ENCODE results near the gene DLGAP1. TPM values are rescaled to one million over a fixed set of nuclear protein-coding genes. Genes with fewer than 3 reads are reported as not detected.
A peak's percentile ranks its signal among the peaks of the same experiment; 100 is the strongest.

DLGAP1 gene
- total and polyA plus RNA-seq, 10 of the 15 experiments (the other 5 are each of a cell fraction or from before 2014, with no cell fraction given), result 0.23 to 27.6 (median 1.9) TPM

DNA sequence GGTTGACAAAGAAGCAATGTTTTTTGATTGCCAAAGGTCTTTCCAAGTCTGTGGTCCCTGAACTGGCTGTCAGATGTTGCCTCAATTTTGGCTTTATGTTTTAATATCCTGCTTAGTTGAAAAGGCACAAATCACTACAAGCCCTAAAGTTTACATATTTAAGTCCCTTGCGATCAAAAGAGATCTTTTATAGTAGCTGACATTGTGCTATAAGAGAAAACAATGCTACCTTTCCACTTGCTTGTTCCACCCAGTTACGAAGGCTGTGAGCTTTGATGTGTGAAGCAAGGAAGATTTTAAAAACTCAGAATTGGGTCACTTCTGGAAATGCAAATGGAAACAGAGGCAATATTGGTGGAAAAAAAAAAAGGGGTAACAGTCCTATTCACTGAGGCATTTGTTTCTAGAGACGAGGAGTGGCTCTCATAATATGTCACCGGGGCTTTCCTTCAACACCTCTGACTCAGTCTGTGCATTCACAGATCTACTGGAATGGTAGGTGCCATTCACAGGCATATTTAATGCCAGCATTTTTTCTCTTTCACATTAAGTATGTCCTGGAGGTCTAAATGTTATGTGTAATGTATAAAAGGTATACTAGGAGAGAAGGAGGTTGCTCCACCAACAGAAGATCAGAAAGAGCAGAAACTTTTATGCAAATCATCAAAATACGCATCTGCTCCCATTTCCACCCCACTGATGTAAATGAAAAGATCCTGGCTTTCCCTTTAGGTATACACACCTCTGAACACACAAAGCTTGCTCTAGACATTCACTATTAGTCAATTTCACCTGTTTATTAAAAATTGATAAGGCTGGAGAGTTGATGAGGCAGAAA lies 913.3 kb downstream of the DLGAP1 start (continued):
- TF ChIP-seq ZNF207 (IDR thresholded peaks at IDR 0.05; ENCODE audit: borderline replicate concordance) (no peak), SREBF2 (IDR thresholded peaks at IDR 0.05; ENCODE audit: low read length) (no peak), RB1 (IDR thresholded peaks at IDR 0.05; ENCODE audit: borderline replicate concordance) (no peak), STAT1 (conservative IDR thresholded peaks at IDR 0.05) (no peak), MYB (IDR thresholded peaks at IDR 0.05; ENCODE audit: borderline replicate concordance, low read depth, low read length) (no peak), NBN (IDR thresholded peaks at IDR 0.05) (no peak), KAT2A (conservative IDR thresholded peaks at IDR 0.05; ENCODE audit: control insufficient read depth, low read depth, low read length) (no peak), MTA3 (IDR thresholded peaks at IDR 0.05; ENCODE audit: borderline replicate concordance, low read length) (no peak), NR2F1 (conservative IDR thresholded peaks at IDR 0.05) (no peak), DPF2 (IDR thresholded peaks at IDR 0.05) (peak; percentile 62; the same call in 1 of the 2 replicates), ZNF384 (IDR thresholded peaks at IDR 0.05; ENCODE audit: borderline replicate concordance, low read depth, low read length) (peak; percentile 75), RFX5 (IDR thresholded peaks at IDR 0.05; ENCODE audit: low read depth, low read length) (no peak), HDGF (IDR thresholded peaks at IDR 0.05) (no peak), MXI1 (IDR thresholded peaks at IDR 0.05; ENCODE audit: low read depth, low read length) (no peak), CEBPB (IDR thresholded peaks at IDR 0.05; ENCODE audit: borderline replicate concordance in 1 of 2, low read depth in 2 of 2, low read length in 2 of 2) (no peak), POLR2AphosphoS5 (IDR thresholded peaks at IDR 0.05; ENCODE audit: low read length) (no peak), EZH2 (IDR thresholded peaks at IDR 0.05; ENCODE audit: borderline replicate concordance, control insufficient read depth, low read depth, low read length) (no peak), NR2C2 (IDR thresholded peaks at IDR 0.05; ENCODE audit: borderline replicate concordance, control insufficient read depth, insufficient read length, low read depth) (no peak), TCF3 (IDR thresholded peaks at IDR 0.05; ENCODE audit: borderline replicate concordance, insufficient read depth, low read depth, low read length) (no peak)
- TF ChIP-seq, protein P1, sequence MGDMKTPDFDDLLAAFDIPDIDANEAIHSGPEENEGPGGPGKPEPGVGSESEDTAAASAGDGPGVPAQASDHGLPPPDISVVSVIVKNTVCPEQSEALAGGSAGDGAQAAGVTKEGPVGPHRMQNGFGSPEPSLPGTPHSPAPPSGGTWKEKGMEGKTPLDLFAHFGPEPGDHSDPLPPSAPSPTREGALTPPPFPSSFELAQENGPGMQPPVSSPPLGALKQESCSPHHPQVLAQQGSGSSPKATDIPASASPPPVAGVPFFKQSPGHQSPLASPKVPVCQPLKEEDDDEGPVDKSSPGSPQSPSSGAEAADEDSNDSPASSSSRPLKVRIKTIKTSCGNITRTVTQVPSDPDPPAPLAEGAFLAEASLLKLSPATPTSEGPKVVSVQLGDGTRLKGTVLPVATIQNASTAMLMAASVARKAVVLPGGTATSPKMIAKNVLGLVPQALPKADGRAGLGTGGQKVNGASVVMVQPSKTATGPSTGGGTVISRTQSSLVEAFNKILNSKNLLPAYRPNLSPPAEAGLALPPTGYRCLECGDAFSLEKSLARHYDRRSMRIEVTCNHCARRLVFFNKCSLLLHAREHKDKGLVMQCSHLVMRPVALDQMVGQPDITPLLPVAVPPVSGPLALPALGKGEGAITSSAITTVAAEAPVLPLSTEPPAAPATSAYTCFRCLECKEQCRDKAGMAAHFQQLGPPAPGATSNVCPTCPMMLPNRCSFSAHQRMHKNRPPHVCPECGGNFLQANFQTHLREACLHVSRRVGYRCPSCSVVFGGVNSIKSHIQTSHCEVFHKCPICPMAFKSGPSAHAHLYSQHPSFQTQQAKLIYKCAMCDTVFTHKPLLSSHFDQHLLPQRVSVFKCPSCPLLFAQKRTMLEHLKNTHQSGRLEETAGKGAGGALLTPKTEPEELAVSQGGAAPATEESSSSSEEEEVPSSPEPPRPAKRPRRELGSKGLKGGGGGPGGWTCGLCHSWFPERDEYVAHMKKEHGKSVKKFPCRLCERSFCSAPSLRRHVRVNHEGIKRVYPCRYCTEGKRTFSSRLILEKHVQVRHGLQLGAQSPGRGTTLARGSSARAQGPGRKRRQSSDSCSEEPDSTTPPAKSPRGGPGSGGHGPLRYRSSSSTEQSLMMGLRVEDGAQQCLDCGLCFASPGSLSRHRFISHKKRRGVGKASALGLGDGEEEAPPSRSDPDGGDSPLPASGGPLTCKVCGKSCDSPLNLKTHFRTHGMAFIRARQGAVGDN (IDR thresholded peaks at IDR 0.05), result no peak
- TF ChIP-seq, protein P2, sequence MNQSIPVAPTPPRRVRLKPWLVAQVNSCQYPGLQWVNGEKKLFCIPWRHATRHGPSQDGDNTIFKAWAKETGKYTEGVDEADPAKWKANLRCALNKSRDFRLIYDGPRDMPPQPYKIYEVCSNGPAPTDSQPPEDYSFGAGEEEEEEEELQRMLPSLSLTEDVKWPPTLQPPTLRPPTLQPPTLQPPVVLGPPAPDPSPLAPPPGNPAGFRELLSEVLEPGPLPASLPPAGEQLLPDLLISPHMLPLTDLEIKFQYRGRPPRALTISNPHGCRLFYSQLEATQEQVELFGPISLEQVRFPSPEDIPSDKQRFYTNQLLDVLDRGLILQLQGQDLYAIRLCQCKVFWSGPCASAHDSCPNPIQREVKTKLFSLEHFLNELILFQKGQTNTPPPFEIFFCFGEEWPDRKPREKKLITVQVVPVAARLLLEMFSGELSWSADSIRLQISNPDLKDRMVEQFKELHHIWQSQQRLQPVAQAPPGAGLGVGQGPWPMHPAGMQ (IDR thresholded peaks at IDR 0.05; ENCODE audit: borderline replicate concordance), result no peak
- TF ChIP-seq, protein P3, sequence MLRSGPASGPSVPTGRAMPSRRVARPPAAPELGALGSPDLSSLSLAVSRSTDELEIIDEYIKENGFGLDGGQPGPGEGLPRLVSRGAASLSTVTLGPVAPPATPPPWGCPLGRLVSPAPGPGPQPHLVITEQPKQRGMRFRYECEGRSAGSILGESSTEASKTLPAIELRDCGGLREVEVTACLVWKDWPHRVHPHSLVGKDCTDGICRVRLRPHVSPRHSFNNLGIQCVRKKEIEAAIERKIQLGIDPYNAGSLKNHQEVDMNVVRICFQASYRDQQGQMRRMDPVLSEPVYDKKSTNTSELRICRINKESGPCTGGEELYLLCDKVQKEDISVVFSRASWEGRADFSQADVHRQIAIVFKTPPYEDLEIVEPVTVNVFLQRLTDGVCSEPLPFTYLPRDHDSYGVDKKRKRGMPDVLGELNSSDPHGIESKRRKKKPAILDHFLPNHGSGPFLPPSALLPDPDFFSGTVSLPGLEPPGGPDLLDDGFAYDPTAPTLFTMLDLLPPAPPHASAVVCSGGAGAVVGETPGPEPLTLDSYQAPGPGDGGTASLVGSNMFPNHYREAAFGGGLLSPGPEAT (IDR thresholded peaks at IDR 0.05; ENCODE audit: low read depth), result peak; percentile 96
- TF ChIP-seq, protein P4, sequence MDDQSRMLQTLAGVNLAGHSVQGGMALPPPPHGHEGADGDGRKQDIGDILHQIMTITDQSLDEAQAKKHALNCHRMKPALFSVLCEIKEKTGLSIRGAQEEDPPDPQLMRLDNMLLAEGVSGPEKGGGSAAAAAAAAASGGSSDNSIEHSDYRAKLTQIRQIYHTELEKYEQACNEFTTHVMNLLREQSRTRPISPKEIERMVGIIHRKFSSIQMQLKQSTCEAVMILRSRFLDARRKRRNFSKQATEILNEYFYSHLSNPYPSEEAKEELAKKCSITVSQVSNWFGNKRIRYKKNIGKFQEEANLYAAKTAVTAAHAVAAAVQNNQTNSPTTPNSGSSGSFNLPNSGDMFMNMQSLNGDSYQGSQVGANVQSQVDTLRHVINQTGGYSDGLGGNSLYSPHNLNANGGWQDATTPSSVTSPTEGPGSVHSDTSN (IDR thresholded peaks at IDR 0.05; ENCODE audit: insufficient replicate concordance, low read depth, low read length), result no peak
